AG04450 (cell line): ENCODE data around the gene COMMD4. TPM values are rescaled to one million over a fixed set of nuclear protein-coding genes. Genes with fewer than 3 reads are reported as not detected.

ENCODE experiments used
- CTCF ChIA-PET: fragments of 300-600, 350-600 bp; formaldehyde crosslinking; extraction: SDS; loops from one replicate; lab custom pipeline; 2022; ENCODE audit warnings: antibody characterized with exemption, inconsistent platforms; lab: Charles Lee
- POLR2A ChIA-PET: fragments of 350-600 bp; formaldehyde crosslinking; extraction: SDS; loops from one replicate; lab custom pipeline; 2021; ENCODE audit warnings: antibody characterized with exemption, inconsistent platforms; lab: Yijun Ruan, JAX
- DNase-seq: peaks from one replicate; pipeline ENCODE4 v3.0.0-alpha.2; 2011; ENCODE audit warnings: low read depth, low spot score
- H3K27ac ChIP-seq: one replicate; pipeline ENCODE4 v1.5.1; 2012; ENCODE audit warnings: low read depth, low read length, control low read depth
- H3K27me3 ChIP-seq: one replicate; pipeline ENCODE4 v1.6.0; 2012; ENCODE audit warnings: low read length; ENCODE audit not compliant: control insufficient read depth, insufficient read depth
- H3K4me3 ChIP-seq: 2 replicates; pipeline ENCODE4 v1.5.1; 2011; ENCODE audit warnings: mild to moderate bottlenecking, low read depth, low read length, control low read depth
- H3K9me3 ChIP-seq: 2 replicates; pipeline ENCODE4 v1.5.1; 2012; ENCODE audit warnings: low read length; ENCODE audit not compliant: control insufficient read depth, insufficient read depth
- polyA plus RNA-seq: library from polyadenylated mRNA; depleted of rRNA; stranded (reverse); fragments of >200 nt; gene quantifications from 2 replicates; pipeline ENCODE4 v1.2.3, GENCODE V29; 2011
- TF ChIP-seq, protein P1 (sequence below): IDR thresholded peaks from 2 replicates; pipeline ENCODE4 v1.5.1; 2011; ENCODE audit warnings: low read depth, low read length, control low read depth, inconsistent platforms

COMMD4 gene
- polyA plus RNA-seq, 1 experiment, result 52.4 TPM

DNA sequence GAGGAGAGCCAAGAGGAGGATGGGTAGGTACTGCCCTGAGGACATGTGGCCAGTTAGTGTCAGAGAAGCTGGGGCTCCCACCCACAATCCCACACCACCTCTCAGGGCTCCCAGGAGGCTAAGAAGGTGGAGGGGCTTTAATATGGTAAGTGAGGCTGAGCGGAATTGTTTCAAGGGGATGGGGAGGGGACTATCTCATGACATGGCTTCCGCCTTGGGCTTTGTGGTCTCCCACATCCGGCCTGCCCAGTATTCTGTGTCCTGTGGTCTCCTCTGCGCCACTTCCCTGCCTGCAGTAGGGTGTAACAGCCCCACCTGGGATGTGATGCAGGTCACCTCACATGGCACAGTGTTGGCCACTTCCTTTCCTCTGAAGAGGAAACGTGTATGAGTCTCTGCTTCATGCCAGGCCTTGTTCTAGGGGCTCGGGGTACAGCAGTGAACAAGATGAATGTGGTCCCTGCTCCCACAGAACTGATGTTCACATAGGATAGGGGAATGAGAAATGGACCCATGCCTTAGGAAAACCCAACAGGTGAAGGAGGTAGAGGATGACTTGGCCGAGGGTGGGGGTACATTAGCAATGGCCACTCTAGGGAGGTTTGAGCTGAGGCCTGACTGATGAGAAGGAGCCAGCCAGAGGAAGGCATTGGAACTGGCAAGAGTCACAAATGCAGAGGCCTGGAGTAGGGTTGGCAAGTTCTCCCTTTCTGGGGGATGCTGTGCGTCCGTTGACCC, 14.2 kb downstream of the COMMD4 start:
- POLR2A ChIA-PET, result interaction anchor here (0.5 to 2.4 kb wide), 2 partner anchors 18 to 697 kb away, joined by 3 to 10 read pairs; partner anchors contain the start of gene MAN2C1
- CTCF ChIA-PET, result no interaction called here

GRCh38 chr15:75350601-75351361, 14.9 kb downstream of the COMMD4 start:
- ChIA-PET CTCF (no interaction called here), POLR2A (interaction anchor here (0.5 to 0.7 kb wide), 2 partner anchors 20 to 698 kb away, joined by 3 read pairs; no protein-coding TSS in a partner anchor)
- Histone ChIP-seq H3K4me3 (no peak overlapping the region), H3K27ac (no peak overlapping the region), H3K27me3 (peaks cover 22% of the 10 kb centered on the region), H3K9me3 (no peaks in the 10 kb centered on the region; the same call in 1 of the 2 replicates)
- DNase-seq, result no peak
- TF ChIP-seq, protein P1, sequence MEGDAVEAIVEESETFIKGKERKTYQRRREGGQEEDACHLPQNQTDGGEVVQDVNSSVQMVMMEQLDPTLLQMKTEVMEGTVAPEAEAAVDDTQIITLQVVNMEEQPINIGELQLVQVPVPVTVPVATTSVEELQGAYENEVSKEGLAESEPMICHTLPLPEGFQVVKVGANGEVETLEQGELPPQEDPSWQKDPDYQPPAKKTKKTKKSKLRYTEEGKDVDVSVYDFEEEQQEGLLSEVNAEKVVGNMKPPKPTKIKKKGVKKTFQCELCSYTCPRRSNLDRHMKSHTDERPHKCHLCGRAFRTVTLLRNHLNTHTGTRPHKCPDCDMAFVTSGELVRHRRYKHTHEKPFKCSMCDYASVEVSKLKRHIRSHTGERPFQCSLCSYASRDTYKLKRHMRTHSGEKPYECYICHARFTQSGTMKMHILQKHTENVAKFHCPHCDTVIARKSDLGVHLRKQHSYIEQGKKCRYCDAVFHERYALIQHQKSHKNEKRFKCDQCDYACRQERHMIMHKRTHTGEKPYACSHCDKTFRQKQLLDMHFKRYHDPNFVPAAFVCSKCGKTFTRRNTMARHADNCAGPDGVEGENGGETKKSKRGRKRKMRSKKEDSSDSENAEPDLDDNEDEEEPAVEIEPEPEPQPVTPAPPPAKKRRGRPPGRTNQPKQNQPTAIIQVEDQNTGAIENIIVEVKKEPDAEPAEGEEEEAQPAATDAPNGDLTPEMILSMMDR, result no peak

More for the DNA sequence above, 14.2 kb downstream of the COMMD4 start:
- TF ChIP-seq, protein P1, result no peak
- H3K27ac ChIP-seq, result no peak overlapping the region
- peaks cover 22% of the 10 kb centered on the region for H3K27me3 ChIP-seq
- no peaks in the 10 kb centered on the region; the same call in 1 of the 2 replicates for H3K9me3 ChIP-seq
- no peak overlapping the region for H3K4me3 ChIP-seq
- no peak for DNase-seq

DNA sequence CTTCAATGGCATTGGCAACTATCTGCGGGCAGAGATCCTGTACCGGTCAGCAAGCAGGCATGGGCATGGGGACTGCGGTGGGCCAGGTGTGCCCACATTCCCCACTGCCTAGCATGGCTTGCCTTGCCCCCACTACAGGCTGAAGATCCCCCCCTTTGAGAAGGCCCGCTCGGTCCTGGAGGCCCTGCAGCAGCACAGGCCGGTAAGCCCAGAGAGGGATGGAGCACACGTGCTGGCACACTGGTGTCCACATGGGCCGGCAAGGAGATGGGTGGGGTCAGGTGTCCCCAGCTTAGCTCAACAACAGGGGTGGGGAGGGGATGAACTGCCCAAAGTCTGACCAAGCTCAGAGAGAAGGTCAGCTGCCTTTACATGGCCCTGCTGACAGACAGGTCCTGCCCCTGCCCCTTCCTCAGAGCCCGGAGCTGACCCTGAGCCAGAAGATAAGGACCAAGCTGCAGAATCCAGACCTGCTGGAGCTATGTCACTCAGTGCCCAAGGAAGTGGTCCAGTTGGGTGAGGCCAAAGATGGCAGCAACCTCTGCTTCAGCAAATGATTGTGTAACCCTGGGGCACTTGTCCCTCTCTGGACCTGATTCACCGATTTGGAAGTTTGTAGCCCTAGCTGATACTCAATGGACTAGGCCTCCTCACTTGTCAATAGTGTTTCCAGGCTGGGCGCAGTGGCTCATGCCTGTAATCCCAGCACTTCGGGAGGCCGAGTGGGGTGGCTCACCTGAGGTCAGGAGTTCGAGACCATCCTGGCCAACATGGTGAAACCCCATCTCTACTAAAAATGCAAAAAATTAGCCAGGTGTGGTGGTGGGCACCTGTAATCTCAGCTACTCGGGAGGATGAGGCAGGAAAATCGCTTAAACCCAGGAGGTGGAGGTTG, 16.6 kb downstream of the COMMD4 start:
- CTCF ChIA-PET, result interaction anchor here (0.6 kb wide), 1 partner anchor 15 kb away, joined by 3 read pairs; no protein-coding TSS in a partner anchor
- H3K4me3 ChIP-seq, result no peak overlapping the region
- POLR2A ChIA-PET, result no interaction called here
- H3K27ac ChIP-seq, result no peak overlapping the region
- H3K27me3 ChIP-seq, result peaks cover 13% of the 10 kb centered on the region
- TF ChIP-seq, protein P1, result no peak
- H3K9me3 ChIP-seq, result no peaks in the 10 kb centered on the region; the same call in 1 of the 2 replicates
- no peak for DNase-seq

DNA sequence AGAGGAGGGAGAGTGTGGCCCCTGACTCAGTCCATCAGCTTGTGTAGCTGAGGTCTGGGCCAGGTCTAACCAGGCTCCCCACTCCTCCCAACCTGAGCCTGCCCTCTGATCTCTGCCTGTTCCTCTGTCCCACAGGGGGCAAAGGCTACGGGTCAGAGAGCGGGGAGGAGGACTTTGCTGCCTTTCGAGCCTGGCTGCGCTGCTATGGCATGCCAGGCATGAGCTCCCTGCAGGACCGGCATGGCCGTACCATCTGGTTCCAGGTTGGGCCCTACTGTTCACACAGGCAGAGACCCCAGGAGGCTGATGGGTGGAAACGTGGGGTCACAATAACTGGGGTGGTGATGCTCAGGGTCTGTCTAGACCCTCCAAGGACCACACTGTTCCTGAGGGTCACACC, 17.7 kb downstream of the COMMD4 start:
- ChIA-PET CTCF (interaction anchor here (1.7 kb wide), 1 partner anchor 14 kb away, joined by 5 read pairs; no protein-coding TSS in a partner anchor), POLR2A (no interaction called here)
- no peak overlapping the region for H3K4me3 ChIP-seq
- no peak for DNase-seq
- H3K27me3 ChIP-seq, result peaks cover 7% of the 10 kb centered on the region
- no peaks in the 10 kb centered on the region; the same call in 1 of the 2 replicates for H3K9me3 ChIP-seq
- TF ChIP-seq, protein P1, result no peak
- no peak overlapping the region for H3K27ac ChIP-seq
